HS-5 (cell line): ENCODE measurements around the gene HDAC8.
"Not testable (repeated sequence)": the region's sequence is repeated elsewhere in the genome, so short reads cannot be mapped to it uniquely, and the experiment has no call there.

Source experiments
- DNase-seq: peaks from one replicate; pipeline ENCODE4 v3.0.0-alpha.2; 2012; ENCODE audit warnings: low read depth

The HDAC8 gene

GRCh38 chrX:72572248-72573157, at the start of gene HDAC8:
Gene HDAC8, minus strand, starts transcription at chrX:72572843. Its CDS starts 82 bp downstream, at chrX:72572761.
- DNase-seq: peak; percentile 67

- DNase-seq: peak; percentile 22
These were observed 49.2 kb upstream of the HDAC8 start for GRCh38 chrX:72621625-72622485.

- no peak for DNase-seq
These were observed 48.5 kb upstream of the HDAC8 start for GRCh38 chrX:72621163-72621562.

GRCh38 chrX:72620550-72621145, 48.0 kb upstream of the HDAC8 start:
- peak; percentile 48 for DNase-seq

GRCh38 chrX:72609313-72609712, 36.7 kb upstream of the HDAC8 start:
- no peak for DNase-seq

- DNase-seq: no peak
These were observed 32.1 kb upstream of the HDAC8 start for GRCh38 chrX:72604705-72605104.

GRCh38 chrX:72604112-72604511, 31.5 kb upstream of the HDAC8 start:
- DNase-seq: no peak

- not testable (repeated sequence) for DNase-seq
These were observed 18.4 kb upstream of the HDAC8 start for GRCh38 chrX:72591038-72591437.

- no peak for DNase-seq
These were observed 11.5 kb upstream of the HDAC8 start for GRCh38 chrX:72584163-72584562.

- peak; percentile 25 for DNase-seq
These were observed 3.7 kb upstream of the HDAC8 start for GRCh38 chrX:72576141-72576894.

- peak; percentile 4 for DNase-seq
These were observed 492 bp upstream of the HDAC8 start for GRCh38 chrX:72573158-72573511.

- DNase-seq: peak; percentile 34
These were observed 2.9 kb downstream of the HDAC8 start for GRCh38 chrX:72569786-72570185.

GRCh38 chrX:72568406-72569092, 4.1 kb downstream of the HDAC8 start:
- no peak for DNase-seq

- DNase-seq: no peak
These were observed 6.2 kb downstream of the HDAC8 start for GRCh38 chrX:72566448-72566847.

GRCh38 chrX:72559655-72560054, 13.0 kb downstream of the HDAC8 start:
- not testable (repeated sequence) for DNase-seq

GRCh38 chrX:72554448-72555140, 18.0 kb downstream of the HDAC8 start:
- no peak for DNase-seq

- DNase-seq: not testable (repeated sequence)
These were observed 20.2 kb downstream of the HDAC8 start for GRCh38 chrX:72552443-72552842.

GRCh38 chrX:72545990-72546389, 26.7 kb downstream of the HDAC8 start:
- DNase-seq: no peak

GRCh38 chrX:72540318-72540717, 32.3 kb downstream of the HDAC8 start:
- no peak for DNase-seq

- DNase-seq: no peak
These were observed 32.8 kb downstream of the HDAC8 start for GRCh38 chrX:72539822-72540221.

- no peak for DNase-seq
These were observed 36.1 kb downstream of the HDAC8 start for GRCh38 chrX:72536542-72536941.
